ENCODE results near the gene ALOXE3.

Gene ALOXE3

GRCh38 chr17:8075574-8076342 lies 42.6 kb downstream of the ALOXE3 start:
- no peak for ATAC-seq
- TF ChIP-seq CSRNP3 (CRISPR knock-in tag; IDR thresholded peaks at IDR 0.05) (no peak), PATZ1 (CRISPR knock-in tag; IDR thresholded peaks at IDR 0.05; ENCODE audit: borderline replicate concordance) (no peak), TCF4 (CRISPR knock-in tag; IDR thresholded peaks at IDR 0.05; ENCODE audit: borderline replicate concordance) (no peak), ISL1 (CRISPR knock-in tag; IDR thresholded peaks at IDR 0.05) (no peak), CSDC2 (CRISPR knock-in tag; IDR thresholded peaks at IDR 0.05) (no peak), CREB5 (CRISPR knock-in tag; IDR thresholded peaks at IDR 0.05; ENCODE audit: low read depth) (no peak), ZNF70 (CRISPR knock-in tag; IDR thresholded peaks at IDR 0.05) (no peak), ZNF565 (CRISPR knock-in tag; conservative IDR thresholded peaks at IDR 0.05; ENCODE audit: low read depth) (no peak)

GRCh38 chr17:8075081-8075480 lies 43.2 kb downstream of the ALOXE3 start:
- TF ChIP-seq ZFP3 (CRISPR knock-in tag; IDR thresholded peaks at IDR 0.05) (no peak), ZNF8 (CRISPR knock-in tag; IDR thresholded peaks at IDR 0.05) (no peak), GLIS3 (CRISPR knock-in tag; IDR thresholded peaks at IDR 0.05) (no peak), RARB (CRISPR knock-in tag; IDR thresholded peaks at IDR 0.05) (no peak), ZNF565 (CRISPR knock-in tag; conservative IDR thresholded peaks at IDR 0.05; ENCODE audit: low read depth) (no peak), ARNTL (CRISPR knock-in tag; IDR thresholded peaks at IDR 0.05; ENCODE audit: borderline replicate concordance, low read depth) (no peak), TSHZ2 (CRISPR knock-in tag; IDR thresholded peaks at IDR 0.05) (no peak), TOX (CRISPR knock-in tag; IDR thresholded peaks at IDR 0.05; ENCODE audit: borderline replicate concordance) (no peak), PATZ1 (CRISPR knock-in tag; IDR thresholded peaks at IDR 0.05; ENCODE audit: borderline replicate concordance) (no peak), OSR1 (CRISPR knock-in tag; IDR thresholded peaks at IDR 0.05) (no peak), TCF4 (CRISPR knock-in tag; IDR thresholded peaks at IDR 0.05; ENCODE audit: borderline replicate concordance) (no peak), CREB5 (CRISPR knock-in tag; IDR thresholded peaks at IDR 0.05; ENCODE audit: low read depth) (no peak), CSDC2 (CRISPR knock-in tag; IDR thresholded peaks at IDR 0.05) (no peak), ESRRG (CRISPR knock-in tag; IDR thresholded peaks at IDR 0.05) (no peak), ISL1 (CRISPR knock-in tag; IDR thresholded peaks at IDR 0.05) (no peak), ZC3H10 (CRISPR knock-in tag; IDR thresholded peaks at IDR 0.05) (no peak), ZFP30 (CRISPR knock-in tag; IDR thresholded peaks at IDR 0.05) (no peak), BACH2 (CRISPR knock-in tag; IDR thresholded peaks at IDR 0.05; ENCODE audit: borderline replicate concordance) (no peak), PPARA (CRISPR knock-in tag; IDR thresholded peaks at IDR 0.05; ENCODE audit: borderline replicate concordance) (no peak), ZNF70 (CRISPR knock-in tag; IDR thresholded peaks at IDR 0.05) (no peak)
- no peak for ATAC-seq

Measured in SK-N-SH treated with all-trans-retinoic acid at 6 μM for 48 hours (cell line).